ENCODE data around the gene GCAT. TPM values are rescaled to one million over a fixed set of nuclear protein-coding genes. Genes with fewer than 3 reads are reported as not detected.
"Not testable (repeated sequence)": the region's sequence is repeated elsewhere in the genome, so short reads cannot be mapped to it uniquely, and the experiment has no call there.

Gene GCAT
- total RNA-seq, 1 donor from 2014 or later = 31.0 TPM

DNA sequence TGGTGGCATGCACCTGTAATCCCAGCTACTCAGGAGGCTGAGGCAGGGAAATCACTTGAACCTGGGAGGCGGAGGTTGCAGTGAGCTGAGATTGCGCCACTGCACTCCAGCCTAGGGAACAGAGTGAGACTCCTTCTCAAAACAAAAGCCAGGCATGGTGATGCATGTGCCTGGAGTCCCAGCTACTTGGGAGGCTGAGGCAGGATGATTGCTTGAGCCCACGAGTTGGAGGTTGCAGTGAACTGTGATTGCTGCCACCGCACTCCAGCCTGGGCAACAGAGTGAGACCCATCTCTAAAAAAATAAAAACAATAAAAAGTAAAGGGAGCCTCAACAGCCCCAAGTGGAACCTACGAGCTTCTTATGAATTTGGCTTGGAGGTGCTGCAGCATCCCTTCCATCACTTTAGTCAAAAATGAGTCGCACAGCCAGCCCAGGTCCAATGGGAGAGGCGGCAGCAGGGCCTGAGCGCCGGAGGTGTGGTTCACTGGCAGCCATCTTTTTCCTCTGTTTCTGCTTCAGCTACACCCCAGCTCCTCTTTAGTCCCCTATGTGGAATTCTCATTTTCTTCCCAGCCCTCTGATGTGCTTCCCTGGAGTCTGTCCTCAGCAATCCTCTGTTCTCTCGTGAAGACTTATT is 29.2 kb upstream of the GCAT start:
- DNase-seq (no peak), ATAC-seq (ENCODE audit: poor library complexity) (no peak)
- intact Hi-C loops (cut with DNase I) = no loop called here

GRCh38 chr22:37781434-37782059 is 26.2 kb upstream of the GCAT start:
- peak; percentile 60 for DNase-seq
- no peak for ATAC-seq (ENCODE audit: poor library complexity)
- intact Hi-C loops (cut with DNase I) = no loop called here

- intact Hi-C loops (cut with DNase I) = no loop called here
- ATAC-seq (ENCODE audit: poor library complexity) (no peak), DNase-seq (no peak)
These were observed 25.2 kb upstream of the GCAT start for GRCh38 chr22:37782340-37783168.

DNA sequence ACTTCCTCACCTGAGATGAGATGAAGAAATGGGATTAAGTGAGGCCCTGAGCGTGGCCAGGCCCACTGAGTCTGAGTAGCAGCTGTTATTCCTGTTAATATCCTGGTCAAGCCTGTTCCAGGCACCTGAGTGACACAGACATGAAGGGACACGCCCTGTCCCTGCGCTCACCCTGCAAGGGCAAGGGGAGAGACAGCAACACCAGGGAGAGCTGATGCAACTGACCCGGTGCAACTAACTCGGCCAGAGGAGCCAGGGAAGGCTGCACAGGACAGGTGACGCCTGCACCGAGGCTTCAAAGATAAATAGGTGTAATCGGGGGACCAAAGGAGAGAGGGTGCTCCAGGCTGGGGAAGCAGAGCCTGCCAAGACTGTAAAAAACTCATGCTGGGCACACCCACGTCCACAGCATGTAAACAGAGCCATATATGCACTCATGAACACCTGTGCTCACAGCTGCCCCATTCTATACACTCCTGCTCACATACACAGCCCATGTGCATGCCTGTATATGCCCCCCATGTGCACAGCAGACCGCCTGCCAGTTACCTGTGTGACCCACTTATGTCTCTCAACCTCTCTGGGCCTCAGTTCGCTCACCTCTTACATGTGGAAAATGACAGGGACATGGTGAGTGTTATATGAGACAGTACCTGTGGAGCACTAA is 22.8 kb upstream of the GCAT start:
- DNase-seq (no peak), ATAC-seq (ENCODE audit: poor library complexity) (peak; percentile 33)
- intact Hi-C loops (cut with DNase I) = no loop called here

GRCh38 chr22:37790234-37790633 is 17.5 kb upstream of the GCAT start:
- DNase-seq (no peak), ATAC-seq (ENCODE audit: poor library complexity) (no peak)
- intact Hi-C loops (cut with DNase I) = loop anchor here (5.0 kb wide), 1 partner anchor 148 kb away; no protein-coding TSS in a partner anchor

- intact Hi-C loops (cut with DNase I) = loop anchor here (5.0 kb wide), 1 partner anchor 150 kb away; no protein-coding TSS in a partner anchor
- DNase-seq (no peak), ATAC-seq (ENCODE audit: poor library complexity) (no peak)
These were observed 15.2 kb upstream of the GCAT start for GRCh38 chr22:37792494-37792893.

DNA sequence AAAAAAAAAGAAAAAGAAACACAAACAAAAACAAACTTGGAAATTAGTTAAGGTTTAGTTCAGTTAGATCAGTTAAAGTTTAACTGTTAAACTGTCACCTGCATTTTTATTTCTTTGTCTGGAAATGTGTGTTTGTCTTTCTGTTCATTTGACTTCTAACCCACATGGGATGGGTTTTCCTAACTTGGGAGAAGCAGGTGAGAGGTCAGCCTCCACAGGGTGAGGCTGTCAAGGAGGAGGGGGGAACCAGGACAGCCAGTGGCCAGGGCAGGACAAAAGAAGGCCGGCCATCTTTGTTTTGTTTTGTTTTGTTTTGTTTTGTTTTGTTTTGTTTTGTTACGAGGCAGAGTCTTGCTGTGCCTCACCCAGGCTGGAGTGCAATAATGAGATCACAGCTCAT is 13.4 kb upstream of the GCAT start:
- DNase-seq (no peak), ATAC-seq (ENCODE audit: poor library complexity) (no peak)
- intact Hi-C loops (cut with DNase I) = loop anchor here (5.0 kb wide), 1 partner anchor 152 kb away; no protein-coding TSS in a partner anchor

- intact Hi-C loops (cut with DNase I) = no loop called here
- no peak for DNase-seq
- no peak for ATAC-seq (ENCODE audit: poor library complexity)
These were observed 11.7 kb upstream of the GCAT start for GRCh38 chr22:37796079-37796478.

DNA sequence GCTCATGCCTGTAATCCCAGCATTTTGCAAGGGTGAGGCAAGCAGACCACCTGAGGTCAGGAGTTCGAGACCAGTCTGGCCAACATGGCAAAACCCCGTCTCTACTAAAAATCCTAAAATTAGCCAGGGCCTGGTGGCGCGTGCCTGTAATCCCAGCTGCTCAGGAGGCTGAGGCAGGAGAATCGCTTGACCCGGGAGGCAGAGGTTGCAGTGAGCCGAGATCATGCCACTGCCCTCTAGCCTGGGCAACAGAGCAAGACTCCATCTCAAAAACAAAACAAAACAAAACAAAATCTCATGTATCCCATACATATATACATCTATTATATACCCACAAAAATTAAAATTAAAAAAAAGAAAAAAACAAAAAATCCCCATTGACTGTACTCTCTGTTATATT is 10.5 kb upstream of the GCAT start:
- DNase-seq; intact Hi-C loops (cut with DNase I); ATAC-seq (ENCODE audit: poor library complexity): not testable (repeated sequence)

DNA sequence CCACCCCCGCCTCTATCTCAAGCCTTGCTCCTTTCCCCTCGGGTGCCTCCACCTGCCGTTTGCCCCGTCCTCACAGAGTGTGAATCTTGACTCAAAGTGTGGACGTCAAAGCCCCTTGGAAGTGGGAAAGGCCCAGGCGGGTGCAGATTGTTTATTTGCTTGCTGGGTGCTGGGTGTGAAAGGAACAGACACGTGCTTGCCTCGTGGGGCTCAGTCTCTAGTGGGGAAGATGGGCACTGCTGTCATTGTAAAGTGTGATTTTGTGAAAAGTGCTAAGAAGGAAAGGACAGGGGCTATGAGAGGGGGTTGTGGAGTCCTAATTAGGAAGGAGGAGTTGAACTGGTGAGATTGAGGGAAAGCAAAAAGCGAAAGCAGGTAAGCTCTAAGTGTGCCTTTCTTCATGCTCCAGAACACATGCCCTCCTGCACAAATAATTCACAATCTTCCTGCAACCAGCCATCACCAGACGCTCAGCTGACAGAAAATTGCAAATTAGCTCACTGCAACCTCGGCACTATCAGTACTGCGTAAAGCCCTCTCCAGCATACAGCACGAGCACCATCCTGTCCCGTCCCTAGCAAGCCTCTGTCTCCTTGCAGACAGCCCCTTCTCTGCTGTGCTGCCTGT is 9.7 kb upstream of the GCAT start:
- no peak for ATAC-seq (ENCODE audit: poor library complexity)
- intact Hi-C loops (cut with DNase I) = no loop called here
- no peak for DNase-seq

DNA sequence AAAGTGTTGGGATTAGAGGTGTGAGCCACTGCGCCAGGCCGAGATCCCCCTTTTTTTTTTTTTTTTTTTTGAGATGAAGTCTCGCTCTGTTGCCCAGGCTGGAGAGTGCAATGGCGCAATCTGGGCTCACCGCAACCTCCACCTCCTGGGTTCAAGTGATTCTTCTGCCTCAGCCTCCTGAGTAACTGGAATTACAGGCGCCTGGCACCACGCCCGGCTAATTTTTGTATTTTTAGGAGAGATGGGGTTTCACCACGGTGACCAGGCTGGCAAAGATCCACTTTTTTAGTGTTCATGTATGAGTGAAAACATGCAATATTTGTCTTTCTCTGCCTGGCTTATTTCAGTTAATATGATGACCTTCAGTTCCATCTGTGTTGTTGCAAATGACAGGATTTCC is 7.8 kb upstream of the GCAT start:
- ATAC-seq (ENCODE audit: poor library complexity); intact Hi-C loops (cut with DNase I): not testable (repeated sequence)

GRCh38 chr22:37801946-37802309 is 5.8 kb upstream of the GCAT start:
- DNase-seq (no peak), ATAC-seq (ENCODE audit: poor library complexity) (no peak)
- intact Hi-C loops (cut with DNase I) = no loop called here

More for the DNA sequence above, 7.8 kb upstream of the GCAT start:
- not testable (repeated sequence) for DNase-seq

DNA sequence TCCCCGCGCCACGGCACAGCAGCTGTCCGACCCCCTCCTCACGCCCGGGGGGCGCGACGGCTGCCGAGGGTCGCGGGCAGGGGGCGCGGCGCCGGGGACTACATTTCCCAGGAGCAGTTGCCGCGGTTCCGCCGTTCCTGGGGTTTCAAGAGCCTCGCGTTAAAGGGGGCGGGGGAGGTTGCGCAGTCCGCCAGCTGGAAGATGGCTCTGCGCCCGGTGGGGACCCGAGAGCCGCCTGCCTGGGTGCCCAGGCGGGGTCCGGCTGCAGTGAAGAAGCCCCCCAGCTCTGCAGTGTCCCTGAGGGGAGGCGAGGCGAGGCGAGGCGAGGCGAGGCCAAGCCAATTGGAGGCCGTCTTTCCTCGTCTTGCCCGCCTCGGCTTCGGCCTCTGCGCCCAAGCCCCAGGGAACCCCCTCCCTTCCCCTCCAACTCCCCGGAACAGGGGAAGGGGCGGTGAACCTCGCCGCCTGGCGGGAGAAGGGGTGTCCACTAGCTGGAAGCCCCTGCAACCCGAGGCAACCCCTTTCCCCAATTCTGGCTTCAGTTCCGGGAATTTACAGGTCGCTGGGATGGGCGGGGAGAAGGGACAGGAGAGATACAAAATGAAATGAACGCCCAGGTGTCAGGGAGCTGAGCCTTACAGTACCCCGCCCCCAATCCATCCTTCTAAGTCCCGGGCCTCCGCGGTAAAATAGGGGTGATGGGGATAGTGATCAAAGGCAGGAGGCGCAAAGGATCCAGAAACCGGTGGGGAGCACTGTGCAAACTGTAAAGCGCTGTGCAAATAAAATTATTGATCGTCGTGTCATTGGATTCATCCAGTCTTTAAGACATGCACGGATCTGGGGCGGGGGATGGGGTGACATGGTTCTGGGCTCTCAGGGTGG is 5.2 kb upstream of the GCAT start:
- peak; percentile 81 for DNase-seq

GRCh38 chr22:37803195-37803638 is 4.5 kb upstream of the GCAT start:
- no peak for DNase-seq
- intact Hi-C loops (cut with DNase I) = no loop called here
- ATAC-seq (ENCODE audit: poor library complexity) = no peak

More for the DNA sequence above, 5.2 kb upstream of the GCAT start:
- peak; percentile 52 for ATAC-seq (ENCODE audit: poor library complexity)
- intact Hi-C loops (cut with DNase I) = no loop called here

GRCh38 chr22:37803639-37804351 is 3.9 kb upstream of the GCAT start:
- no peak for DNase-seq
- intact Hi-C loops (cut with DNase I) = no loop called here

GRCh38 chr22:37804352-37804880 is 3.3 kb upstream of the GCAT start:
- intact Hi-C loops (cut with DNase I) = no loop called here

More at GRCh38 chr22:37803639-37804351, 3.9 kb upstream of the GCAT start:
- no peak for ATAC-seq (ENCODE audit: poor library complexity)

More at GRCh38 chr22:37804352-37804880, 3.3 kb upstream of the GCAT start:
- ATAC-seq (ENCODE audit: poor library complexity) (no peak), DNase-seq (no peak)

All from Right ventricle myocardium superior (tissue), 1 donor.